ENCODE data around the gene ZDHHC7. TPM values are rescaled to one million over a fixed set of nuclear protein-coding genes. Genes with fewer than 3 reads are reported as not detected.
"Not testable (repeated sequence)": the region's sequence is repeated elsewhere in the genome, so short reads cannot be mapped to it uniquely, and the experiment has no call there.

ZDHHC7 gene
- total RNA-seq, 2 experiments from 2014 or later: 39.8 to 44.6 TPM

GRCh38 chr16:85036236-85037049, 25.1 kb upstream of the ZDHHC7 start:
- ATAC-seq (ENCODE audit: poor library complexity): no peak
- intact Hi-C loops (cut with DNase I, micrococcal nuclease): no loop called here

GRCh38 chr16:85034591-85035433, 23.5 kb upstream of the ZDHHC7 start:
- ChIA-PET CTCF (no interaction called here), POLR2A (interaction anchor here (0.7 kb wide), 1 partner anchor 22 kb away, joined by 3 read pairs; no protein-coding TSS in a partner anchor)
- Mint-ChIP-seq H3K36me3 (ENCODE audit: low read depth) (peaks cover 24% of the 10 kb centered on the region), H3K4me3 (no peak overlapping the region), H3K27ac (no peak overlapping the region), H3K9me3 (no peaks in the 10 kb centered on the region), H3K4me1 (ENCODE audit: low read depth) (peaks cover 2% of the 10 kb centered on the region), H3K27me3 (no peaks in the 10 kb centered on the region)
- Histone ChIP-seq H3K27ac (ENCODE audit: low read depth in 1 of 2, low read length in 2 of 2) (no peak overlapping the region), H3K4me3 (ENCODE audit: low read length) (no peak overlapping the region), H3K27me3 (ENCODE audit: control insufficient read depth in 1 of 2, insufficient read depth in 2 of 2, low read length in 2 of 2) (no peaks in the 10 kb centered on the region), H3K36me3 (ENCODE audit: insufficient read depth, low read length) (peaks cover 18% of the 10 kb centered on the region), H3K9me3 (ENCODE audit: control insufficient read depth in 1 of 2, insufficient read depth in 1 of 2, low read length in 2 of 2) (no peaks in the 10 kb centered on the region), H3K4me1 (ENCODE audit: insufficient read depth, low read length) (peaks cover 5% of the 10 kb centered on the region)
- intact Hi-C loops (cut with DNase I, micrococcal nuclease): no loop called here
- TF ChIP-seq, protein P1, sequence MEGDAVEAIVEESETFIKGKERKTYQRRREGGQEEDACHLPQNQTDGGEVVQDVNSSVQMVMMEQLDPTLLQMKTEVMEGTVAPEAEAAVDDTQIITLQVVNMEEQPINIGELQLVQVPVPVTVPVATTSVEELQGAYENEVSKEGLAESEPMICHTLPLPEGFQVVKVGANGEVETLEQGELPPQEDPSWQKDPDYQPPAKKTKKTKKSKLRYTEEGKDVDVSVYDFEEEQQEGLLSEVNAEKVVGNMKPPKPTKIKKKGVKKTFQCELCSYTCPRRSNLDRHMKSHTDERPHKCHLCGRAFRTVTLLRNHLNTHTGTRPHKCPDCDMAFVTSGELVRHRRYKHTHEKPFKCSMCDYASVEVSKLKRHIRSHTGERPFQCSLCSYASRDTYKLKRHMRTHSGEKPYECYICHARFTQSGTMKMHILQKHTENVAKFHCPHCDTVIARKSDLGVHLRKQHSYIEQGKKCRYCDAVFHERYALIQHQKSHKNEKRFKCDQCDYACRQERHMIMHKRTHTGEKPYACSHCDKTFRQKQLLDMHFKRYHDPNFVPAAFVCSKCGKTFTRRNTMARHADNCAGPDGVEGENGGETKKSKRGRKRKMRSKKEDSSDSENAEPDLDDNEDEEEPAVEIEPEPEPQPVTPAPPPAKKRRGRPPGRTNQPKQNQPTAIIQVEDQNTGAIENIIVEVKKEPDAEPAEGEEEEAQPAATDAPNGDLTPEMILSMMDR (IDR thresholded peaks at IDR 0.05): no peak
- DNase-seq: no peak
- ATAC-seq (ENCODE audit: poor library complexity): no peak

More at GRCh38 chr16:85036236-85037049, 25.1 kb upstream of the ZDHHC7 start:
- TF ChIP-seq, protein P1 (IDR thresholded peaks at IDR 0.05): no peak
- DNase-seq: no peak
- H3K9me3 Mint-ChIP-seq: no peaks in the 10 kb centered on the region
- no peak overlapping the region for H3K4me3 Mint-ChIP-seq
- H3K27ac ChIP-seq (ENCODE audit: low read depth in 1 of 2, low read length in 2 of 2): no peak overlapping the region
- no peaks in the 10 kb centered on the region for H3K4me1 Mint-ChIP-seq (ENCODE audit: low read depth)
- no peaks in the 10 kb centered on the region for H3K27me3 ChIP-seq (ENCODE audit: control insufficient read depth in 1 of 2, insufficient read depth in 2 of 2, low read length in 2 of 2)
- POLR2A ChIA-PET: no interaction called here
- no peaks in the 10 kb centered on the region for H3K27me3 Mint-ChIP-seq
- H3K27ac Mint-ChIP-seq: no peak overlapping the region
- no peak overlapping the region for H3K4me3 ChIP-seq (ENCODE audit: low read length)
- H3K9me3 ChIP-seq (ENCODE audit: control insufficient read depth in 1 of 2, insufficient read depth in 1 of 2, low read length in 2 of 2): no peaks in the 10 kb centered on the region
- no peaks in the 10 kb centered on the region for H3K4me1 ChIP-seq (ENCODE audit: insufficient read depth, low read length)
- H3K36me3 Mint-ChIP-seq (ENCODE audit: low read depth): peaks cover 23% of the 10 kb centered on the region
- H3K36me3 ChIP-seq (ENCODE audit: insufficient read depth, low read length): peaks cover 16% of the 10 kb centered on the region
- CTCF ChIA-PET: no interaction called here

GRCh38 chr16:85033171-85033570, 21.8 kb upstream of the ZDHHC7 start:
- TF ChIP-seq, protein P1 (IDR thresholded peaks at IDR 0.05): no peak
- ChIA-PET POLR2A (no interaction called here), CTCF (no interaction called here)
- no peak overlapping the region for H3K4me3 ChIP-seq (ENCODE audit: low read length)
- H3K9me3 ChIP-seq (ENCODE audit: control insufficient read depth in 1 of 2, insufficient read depth in 1 of 2, low read length in 2 of 2): no peaks in the 10 kb centered on the region
- DNase-seq (no peak), ATAC-seq (ENCODE audit: poor library complexity) (no peak)
- no peaks in the 10 kb centered on the region for H3K9me3 Mint-ChIP-seq
- H3K27ac ChIP-seq (ENCODE audit: low read depth in 1 of 2, low read length in 2 of 2): no peak overlapping the region
- H3K36me3 ChIP-seq (ENCODE audit: insufficient read depth, low read length): peaks cover 18% of the 10 kb centered on the region
- H3K27ac Mint-ChIP-seq: no peak overlapping the region
- H3K27me3 ChIP-seq (ENCODE audit: control insufficient read depth in 1 of 2, insufficient read depth in 2 of 2, low read length in 2 of 2): no peaks in the 10 kb centered on the region
- H3K36me3 Mint-ChIP-seq (ENCODE audit: low read depth): peaks cover 31% of the 10 kb centered on the region
- no peak overlapping the region for H3K4me3 Mint-ChIP-seq
- intact Hi-C loops (cut with DNase I, micrococcal nuclease): no loop called here
- peaks cover 22% of the 10 kb centered on the region for H3K4me1 ChIP-seq (ENCODE audit: insufficient read depth, low read length)
- peaks cover 19% of the 10 kb centered on the region for H3K4me1 Mint-ChIP-seq (ENCODE audit: low read depth)
- no peaks in the 10 kb centered on the region for H3K27me3 Mint-ChIP-seq

- DNase-seq; H3K27me3 ChIP-seq (ENCODE audit: control insufficient read depth in 1 of 2, insufficient read depth in 2 of 2, low read length in 2 of 2); H3K27ac ChIP-seq (ENCODE audit: low read depth in 1 of 2, low read length in 2 of 2); H3K27ac Mint-ChIP-seq; H3K4me3 Mint-ChIP-seq; ATAC-seq (ENCODE audit: poor library complexity); H3K9me3 Mint-ChIP-seq; CTCF ChIA-PET; POLR2A ChIA-PET; H3K27me3 Mint-ChIP-seq; H3K4me3 ChIP-seq (ENCODE audit: low read length); H3K9me3 ChIP-seq (ENCODE audit: control insufficient read depth in 1 of 2, insufficient read depth in 1 of 2, low read length in 2 of 2); intact Hi-C loops (cut with DNase I, micrococcal nuclease): not testable (repeated sequence)
- Histone ChIP-seq H3K4me1 (ENCODE audit: insufficient read depth, low read length) (peaks cover 26% of the 10 kb centered on the region), H3K36me3 (ENCODE audit: insufficient read depth, low read length) (peaks cover 18% of the 10 kb centered on the region)
- peaks cover 26% of the 10 kb centered on the region for H3K36me3 Mint-ChIP-seq (ENCODE audit: low read depth)
- peaks cover 24% of the 10 kb centered on the region for H3K4me1 Mint-ChIP-seq (ENCODE audit: low read depth)
Measured at GRCh38 chr16:85032187-85032586, 20.9 kb upstream of the ZDHHC7 start.

All from CD4-positive, alpha-beta T cell (primary cell).